GM12865 (cell line): ENCODE measurements around the gene CDYL.

Experiments used
- DNase-seq: peaks from one replicate; pipeline ENCODE4 v3.0.0; 2010; ENCODE audit warnings: low read depth
- H3K4me3 ChIP-seq: 2 replicates; pipeline ENCODE4 v1.5.1; 2011; ENCODE audit warnings: mild to moderate bottlenecking, low read depth, low read length, control low read depth
- CTCF ChIP-seq: IDR thresholded peaks from 2 replicates; pipeline ENCODE4 v1.5.1; 2011; ENCODE audit warnings: low read length, control low read depth, low read depth, inconsistent platforms; ENCODE audit not compliant: insufficient read depth; ENCODE audit errors: missing control alignments

CDYL gene

GRCh38 chr6:4888841-4889240 lies 112.6 kb downstream of the CDYL start:
- no peak for TF ChIP-seq CTCF
- DNase-seq: no peak
- no peak overlapping the region for H3K4me3 ChIP-seq

DNA sequence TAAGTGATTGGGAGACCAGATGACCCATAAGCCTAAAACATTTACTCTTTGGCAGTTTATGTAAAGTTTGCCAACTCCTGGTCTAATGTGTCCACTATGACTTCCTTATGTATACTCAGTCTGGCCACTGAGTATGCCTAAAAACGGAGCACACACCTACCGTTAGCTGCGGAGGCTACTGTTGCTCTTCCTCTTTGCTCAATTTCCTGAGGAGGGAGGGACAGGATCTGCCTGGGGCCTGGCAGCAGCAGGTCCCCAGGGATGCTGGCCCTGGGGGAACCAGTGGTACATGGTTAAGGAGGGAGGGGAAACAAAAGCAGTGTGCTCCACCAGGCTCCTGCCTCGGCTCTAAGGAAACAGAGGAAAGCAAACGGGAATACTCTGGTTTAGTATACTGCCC lies 113.5 kb downstream of the CDYL start:
- DNase-seq: no peak
- no peak for TF ChIP-seq CTCF

GRCh38 chr6:4890191-4890590 lies 114.0 kb downstream of the CDYL start:
- DNase-seq: no peak
- no peak overlapping the region for H3K4me3 ChIP-seq
- no peak for TF ChIP-seq CTCF

More for the DNA sequence above, 113.5 kb downstream of the CDYL start:
- H3K4me3 ChIP-seq: no peak overlapping the region

DNA sequence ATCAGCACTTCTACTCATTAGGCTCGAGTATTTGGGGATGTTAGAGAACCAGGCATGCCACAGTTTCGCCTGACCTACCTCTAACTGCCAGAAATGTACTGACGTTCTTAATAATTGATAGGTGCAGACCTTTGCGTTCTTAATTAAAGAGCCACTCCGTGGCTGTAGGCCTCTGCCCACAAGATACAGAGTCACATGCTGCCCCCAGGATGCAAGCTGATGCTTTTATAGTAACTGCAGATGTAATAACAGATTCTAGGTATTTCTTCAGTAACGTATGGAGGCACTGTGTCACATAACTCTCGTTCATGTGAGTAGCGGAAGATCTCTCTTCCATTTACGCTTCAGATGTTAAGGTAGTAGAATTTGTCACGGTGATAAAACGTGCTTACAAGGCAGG lies 114.4 kb downstream of the CDYL start:
- no peak for DNase-seq
- no peak for TF ChIP-seq CTCF
- no peak overlapping the region for H3K4me3 ChIP-seq

GRCh38 chr6:4891141-4891540 lies 114.9 kb downstream of the CDYL start:
- no peak overlapping the region for H3K4me3 ChIP-seq
- DNase-seq: no peak
- no peak for TF ChIP-seq CTCF

- TF ChIP-seq CTCF: no peak
- no peak for DNase-seq
- no peak overlapping the region for H3K4me3 ChIP-seq
Measured at GRCh38 chr6:4892785-4893485, 116.7 kb downstream of the CDYL start.

DNA sequence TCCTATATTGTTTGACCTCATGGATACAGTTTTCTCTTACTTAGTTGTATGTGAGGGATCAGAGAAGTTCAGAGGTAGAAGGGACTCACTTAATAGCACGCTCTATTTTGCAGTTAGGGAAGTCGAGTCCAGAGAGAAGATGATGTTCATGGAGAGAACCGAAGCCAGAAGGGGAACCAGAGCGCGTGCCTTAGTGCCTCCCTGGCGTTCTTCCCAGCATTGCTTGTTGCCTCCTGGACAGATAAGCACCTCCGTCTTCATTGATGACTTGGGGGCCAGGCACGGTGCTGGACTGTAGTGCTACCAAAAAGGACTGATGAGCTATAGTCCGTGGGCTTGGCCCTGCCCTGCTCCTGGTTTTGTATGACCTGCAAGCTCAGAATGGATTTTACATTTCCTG lies 117.8 kb downstream of the CDYL start:
- no peak for TF ChIP-seq CTCF
- H3K4me3 ChIP-seq: no peak overlapping the region

More for the DNA sequence above, 117.8 kb downstream of the CDYL start:
- DNase-seq: no peak
